Measurements from ENCODE around the gene TCP11L1. TPM values are rescaled to one million over a fixed set of nuclear protein-coding genes. Genes with fewer than 3 reads are reported as not detected.
A peak's percentile ranks its signal among the peaks of the same experiment; 100 is the strongest.

Gene TCP11L1
- total and polyA plus RNA-seq, 9 of the 15 experiments (the other 6 are each of a cell fraction or from before 2014, with no cell fraction given) = 1.6 to 15.3 (median 5.4) TPM

- TF ChIP-seq FOXP4 (CRISPR knock-in tag; IDR thresholded peaks at IDR 0.05; ENCODE audit: borderline replicate concordance) = no peak
- TF ChIP-seq BRCA1 (IDR thresholded peaks at IDR 0.05) = no peak
- TF ChIP-seq BRCA1 (CRISPR knock-in tag; IDR thresholded peaks at IDR 0.05) = 0 out of 2 replicates have a peak, but pooled peaks have one; percentile 78
- TF ChIP-seq POLR2A (conservative IDR thresholded peaks at IDR 0.05) = peak; percentile 87
- TF ChIP-seq DIDO1 (tag; IDR thresholded peaks at IDR 0.05; ENCODE audit: low read depth) = no peak
- no peak for TF ChIP-seq ZNF277 (CRISPR knock-in tag; IDR thresholded peaks at IDR 0.05; ENCODE audit: borderline replicate concordance)
- no peak for TF ChIP-seq HBP1 (CRISPR knock-in tag; IDR thresholded peaks at IDR 0.05)
- peak; percentile 61; the same call in 1 of the 2 replicates for TF ChIP-seq CREB3 (tag; conservative IDR thresholded peaks at IDR 0.05; ENCODE audit: low read depth)
- TF ChIP-seq DPF2 (IDR thresholded peaks at IDR 0.05) = no peak
- TF ChIP-seq CTBP1 (IDR thresholded peaks at IDR 0.05; ENCODE audit: borderline replicate concordance) = peak; percentile 37; the same call in 1 of the 2 replicates
- no peak for TF ChIP-seq ELF1 (tag; IDR thresholded peaks at IDR 0.05)
- no peak for TF ChIP-seq ZNF589 (CRISPR knock-in tag; IDR thresholded peaks at IDR 0.05; ENCODE audit: low read depth)
- no peak for TF ChIP-seq SPI1 (IDR thresholded peaks at IDR 0.05; ENCODE audit: borderline replicate concordance, low read depth, low read length)
- TF ChIP-seq PPARD (CRISPR knock-in tag; IDR thresholded peaks at IDR 0.05) = no peak
- TF ChIP-seq PREB (CRISPR knock-in tag; IDR thresholded peaks at IDR 0.05) = no peak
- peak; percentile 70 for TF ChIP-seq CXXC5 (CRISPR knock-in tag; IDR thresholded peaks at IDR 0.05)
Observed at GRCh38 chr11:33015621-33016551, 23.5 kb upstream of the TCP11L1 start, which contains the start of gene DEPDC7 (continued).
